ENCODE results near the gene HCRTR1. TPM values are rescaled to one million over a fixed set of nuclear protein-coding genes. Genes with fewer than 3 reads are reported as not detected.

The HCRTR1 gene
- total RNA-seq, 6 donors from 2014 or later: 2.1 TPM; not detected in 5

DNA sequence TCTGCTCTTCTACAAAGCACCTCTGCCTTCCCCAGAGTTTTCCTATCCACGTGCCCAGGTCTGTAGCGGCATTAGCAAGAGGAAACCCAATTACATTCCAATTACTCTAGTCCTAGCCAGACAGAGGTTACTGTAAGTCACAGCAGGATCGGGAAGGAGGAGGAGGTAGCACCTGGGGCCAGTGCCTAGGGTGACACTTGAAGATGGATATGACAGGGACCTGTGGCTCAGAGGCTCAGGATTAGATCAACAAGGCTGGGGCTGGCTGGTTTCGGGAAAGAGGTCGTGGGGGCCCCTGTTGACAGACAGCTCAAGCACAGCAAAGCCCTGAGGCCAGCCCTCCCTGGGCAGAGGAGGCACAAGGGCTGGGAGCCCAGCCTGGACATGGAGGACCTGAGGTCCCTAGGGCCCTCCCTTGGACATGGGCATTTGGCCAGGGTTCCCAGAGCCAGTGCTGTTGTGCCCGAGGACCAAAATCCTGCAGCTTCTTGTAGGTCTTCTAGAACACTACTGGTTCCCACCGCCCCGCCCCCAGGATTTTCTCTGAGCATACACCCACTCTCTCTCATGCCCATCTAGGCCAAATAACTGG, 3.0 kb upstream of the HCRTR1 start:
- TF ChIP-seq POLR2AphosphoS5 (IDR thresholded peaks at IDR 0.05): no peak
- TF ChIP-seq, protein P1, sequence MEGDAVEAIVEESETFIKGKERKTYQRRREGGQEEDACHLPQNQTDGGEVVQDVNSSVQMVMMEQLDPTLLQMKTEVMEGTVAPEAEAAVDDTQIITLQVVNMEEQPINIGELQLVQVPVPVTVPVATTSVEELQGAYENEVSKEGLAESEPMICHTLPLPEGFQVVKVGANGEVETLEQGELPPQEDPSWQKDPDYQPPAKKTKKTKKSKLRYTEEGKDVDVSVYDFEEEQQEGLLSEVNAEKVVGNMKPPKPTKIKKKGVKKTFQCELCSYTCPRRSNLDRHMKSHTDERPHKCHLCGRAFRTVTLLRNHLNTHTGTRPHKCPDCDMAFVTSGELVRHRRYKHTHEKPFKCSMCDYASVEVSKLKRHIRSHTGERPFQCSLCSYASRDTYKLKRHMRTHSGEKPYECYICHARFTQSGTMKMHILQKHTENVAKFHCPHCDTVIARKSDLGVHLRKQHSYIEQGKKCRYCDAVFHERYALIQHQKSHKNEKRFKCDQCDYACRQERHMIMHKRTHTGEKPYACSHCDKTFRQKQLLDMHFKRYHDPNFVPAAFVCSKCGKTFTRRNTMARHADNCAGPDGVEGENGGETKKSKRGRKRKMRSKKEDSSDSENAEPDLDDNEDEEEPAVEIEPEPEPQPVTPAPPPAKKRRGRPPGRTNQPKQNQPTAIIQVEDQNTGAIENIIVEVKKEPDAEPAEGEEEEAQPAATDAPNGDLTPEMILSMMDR (IDR thresholded peaks at IDR 0.05): no peak
- TF ChIP-seq POLR2A (IDR thresholded peaks at IDR 0.05): no peak
- TF ChIP-seq EP300 (IDR thresholded peaks at IDR 0.05): no peak
- DNase-seq: peak in 1 of 2 donors; percentile 18
- 91 to 95% methylated on average over 6 to 8 of the region's 8 CpGs for WGBS, 2 donors

DNA sequence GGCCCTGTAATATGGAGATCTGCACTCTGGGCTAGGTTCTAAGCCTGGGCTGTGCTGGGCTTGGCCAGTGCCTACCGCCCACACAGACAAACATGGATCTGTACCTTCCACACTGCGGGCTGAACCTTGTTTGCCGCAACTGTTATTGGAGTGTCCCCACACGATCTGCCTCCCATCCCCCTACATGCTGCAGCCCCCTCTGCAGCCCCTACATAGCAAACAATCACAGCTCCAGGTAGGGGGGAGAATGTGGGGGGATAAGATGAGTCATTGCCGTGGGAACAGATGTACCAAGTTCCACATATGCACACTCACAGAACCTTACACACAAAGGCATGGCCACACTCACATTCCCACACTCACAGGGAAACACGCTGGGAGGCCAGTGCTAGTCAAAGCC, 2.1 kb upstream of the HCRTR1 start:
- no peak overlapping the region for H3K27ac ChIP-seq
- H3K4me1 ChIP-seq: peaks cover 10 to 15% (median 12%) of the 10 kb centered on the region in 4 donors
- ATAC-seq (ENCODE audit: low FRiP score in 2 of 2): no peak
- no peaks in the 10 kb centered on the region for H3K36me3 ChIP-seq
- DNase-seq: peak in 1 of 2 donors; percentile 12
- peaks cover 0 to 11% (median 8%) of the 10 kb centered on the region in 4 donors for H3K27me3 ChIP-seq
- WGBS, 2 donors: 86 to 96% methylated on average over 6 of the region's 6 CpGs
- H3K9me3 ChIP-seq: no peaks in the 10 kb centered on the region
- H3K4me3 ChIP-seq: no peak overlapping the region
- TF ChIP-seq POLR2AphosphoS5 (IDR thresholded peaks at IDR 0.05) (no peak), EP300 (IDR thresholded peaks at IDR 0.05) (no peak), POLR2A (IDR thresholded peaks at IDR 0.05) (no peak)
- TF ChIP-seq, protein P1 (IDR thresholded peaks at IDR 0.05): no peak

More for the DNA sequence above, 3.0 kb upstream of the HCRTR1 start:
- H3K27ac ChIP-seq: no peak overlapping the region
- peaks cover 0 to 11% (median 8%) of the 10 kb centered on the region in 4 donors for H3K27me3 ChIP-seq
- no peaks in the 10 kb centered on the region for H3K36me3 ChIP-seq
- no peaks in the 10 kb centered on the region for H3K9me3 ChIP-seq
- ATAC-seq (ENCODE audit: low FRiP score in 2 of 2): no peak
- H3K4me3 ChIP-seq: no peak overlapping the region
- H3K4me1 ChIP-seq: peaks cover 10 to 15% (median 12%) of the 10 kb centered on the region in 4 donors

DNA sequence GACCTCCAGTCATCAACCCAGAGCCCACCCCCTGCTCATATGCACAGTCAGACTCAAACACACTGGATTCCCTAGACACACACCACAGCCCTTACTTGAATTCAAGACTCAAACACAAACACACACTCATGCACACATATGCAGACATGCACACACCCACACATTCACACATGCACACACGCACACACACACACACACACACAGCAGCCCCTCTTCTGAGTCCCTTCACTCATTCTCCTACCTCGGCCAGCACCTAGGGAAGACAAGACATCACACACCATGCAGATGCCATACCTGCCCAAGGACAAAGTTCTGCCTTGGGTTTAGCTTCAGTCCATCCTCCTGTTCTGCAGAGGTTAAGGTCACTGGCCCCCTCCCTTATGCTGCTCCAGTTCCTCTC, 1.6 kb upstream of the HCRTR1 start:
- DNase-seq (peak in 1 of 2 donors; percentile 14), ATAC-seq (ENCODE audit: low FRiP score in 2 of 2) (no peak)
- no peak for TF ChIP-seq POLR2A (IDR thresholded peaks at IDR 0.05)
- TF ChIP-seq POLR2AphosphoS5 (IDR thresholded peaks at IDR 0.05): no peak
- TF ChIP-seq, protein P1 (IDR thresholded peaks at IDR 0.05): no peak
- TF ChIP-seq EP300 (IDR thresholded peaks at IDR 0.05): no peak
- whole genome bisulfite sequencing, 2 donors: 50 to 69% methylated on average over 2 of the region's 2 CpGs
- Histone ChIP-seq H3K36me3 (no peaks in the 10 kb centered on the region), H3K9me3 (no peaks in the 10 kb centered on the region), H3K27ac (no peak overlapping the region), H3K4me3 (no peak overlapping the region), H3K27me3 (peaks cover 0 to 11% (median 8%) of the 10 kb centered on the region in 4 donors), H3K4me1 (peaks cover 10 to 15% (median 12%) of the 10 kb centered on the region in 4 donors)

DNA sequence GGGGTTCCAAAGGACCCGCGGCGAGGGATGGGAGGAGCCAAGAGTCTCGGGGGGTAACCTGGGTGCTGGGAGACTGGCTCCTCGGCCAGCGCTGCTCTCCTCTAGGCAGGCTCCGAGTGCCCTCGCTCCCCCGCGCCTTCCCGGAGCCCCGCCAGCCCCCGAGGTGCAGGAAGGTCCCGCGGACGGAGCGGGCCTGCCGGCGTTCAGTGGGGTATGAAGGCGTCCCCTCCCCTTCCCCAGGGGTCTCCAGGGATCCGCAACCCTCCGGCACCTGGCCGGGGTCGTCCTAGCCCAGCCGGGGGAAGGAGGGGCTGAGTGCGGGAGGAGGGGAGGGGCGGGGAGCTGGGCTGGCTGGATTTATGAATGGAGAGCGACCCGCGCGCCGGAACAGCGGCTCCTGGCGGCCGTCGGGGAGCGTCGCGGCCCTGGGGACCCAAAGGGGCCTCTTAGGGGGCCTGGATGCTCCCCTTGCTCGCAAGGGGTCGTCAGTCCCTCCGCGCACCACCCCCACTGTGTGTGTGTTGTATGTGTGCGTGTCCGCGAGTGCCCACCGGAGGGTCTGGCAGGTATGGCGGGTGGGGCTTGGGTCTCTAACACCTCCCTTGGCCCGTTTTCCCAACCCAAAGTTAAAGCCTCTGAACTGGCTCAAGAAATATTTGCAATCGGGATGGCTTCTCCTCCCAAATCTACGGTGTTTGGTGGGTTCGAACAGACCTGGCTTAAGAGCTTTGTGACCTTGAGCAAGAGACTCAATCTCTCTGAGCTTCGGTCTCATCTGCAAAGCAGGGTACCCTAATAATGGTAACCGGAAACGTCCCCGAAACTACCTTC, 642 bp downstream of the HCRTR1 start:
- ATAC-seq (ENCODE audit: low FRiP score in 2 of 2): peak; percentile 40 to 74
- 18 to 50% methylated on average over 11 to 44 of the region's 56 CpGs for WGBS, 2 donors
- Histone ChIP-seq H3K9me3 (no peaks in the 10 kb centered on the region), H3K27ac (no peak overlapping the region), H3K4me3 (peak overlapping the region; percentile 26 to 57 (median 44)), H3K27me3 (peaks cover 0 to 11% (median 8%) of the 10 kb centered on the region in 4 donors), H3K4me1 (peaks cover 10 to 15% (median 12%) of the 10 kb centered on the region in 4 donors), H3K36me3 (no peaks in the 10 kb centered on the region)
- TF ChIP-seq POLR2AphosphoS5 (IDR thresholded peaks at IDR 0.05) (no peak), POLR2A (IDR thresholded peaks at IDR 0.05) (no peak)
- TF ChIP-seq, protein P1 (IDR thresholded peaks at IDR 0.05): peak; percentile 70 to 83 (median 78)
- DNase-seq: peak; percentile 38 to 90

Measured in upper lobe of left lung (tissue), 6 donors.